H1 (cell line): Measurements from ENCODE around the gene CCDC107. TPM values are rescaled to one million over a fixed set of nuclear protein-coding genes. Genes with fewer than 3 reads are reported as not detected.
"Not testable (repeated sequence)": the region's sequence is repeated elsewhere in the genome, so short reads cannot be mapped to it uniquely, and the experiment has no call there.

Experiments used
- CTCF ChIA-PET: fragments of 300-600 bp; sonication (Branson Sonifier 250); formaldehyde crosslinking; loops from one replicate; lab custom pipeline; 2021; ENCODE audit not compliant: partially characterized antibody; lab: Charles Lee
- POLR2A ChIA-PET: fragments of 300-600 bp; sonication (Branson Sonifier 250); formaldehyde crosslinking; loops from one replicate; lab custom pipeline; 2021; ENCODE audit warnings: inconsistent platforms; ENCODE audit not compliant: partially characterized antibody; lab: Charles Lee
- DNase-seq, 2 experiments: peaks; one replicate each; pipeline versions ENCODE4 v3.0.0 to v3.0.0-alpha.2; 2010 to 2022; ENCODE audit warnings: low spot score in 2 of 2, low read depth in 1 of 2, mixed read lengths in 1 of 2
- FAIRE-seq: peaks from 2 replicates; lab custom pipeline; 2011; peaks lifted over from hg19 to GRCh38; lab: Jason Lieb, UNC
- H2AFZ ChIP-seq: 2 replicates; pipeline ENCODE4 v1.8.1; 2012; ENCODE audit warnings: low read length, inconsistent platforms
- H2AK5ac ChIP-seq: 2 replicates; pipeline ENCODE4 v1.6.1; 2013; ENCODE audit warnings: low read depth, low read length
- H2BK120ac ChIP-seq: replicated peaks from 2 replicates; pipeline ENCODE3; 2013; ENCODE audit warnings: low read depth, low read length, inconsistent platforms
- H2BK12ac ChIP-seq: 2 replicates; pipeline ENCODE4 v1.6.1; 2013; ENCODE audit warnings: low read depth, low read length
- H2BK15ac ChIP-seq: 2 replicates; pipeline ENCODE4 v1.6.1; 2013; ENCODE audit warnings: low read length
- H2BK20ac ChIP-seq: 2 replicates; pipeline ENCODE4 v1.6.1; 2013; ENCODE audit warnings: low read length
- H2BK5ac ChIP-seq: 2 replicates; pipeline ENCODE4 v1.6.1; 2013; ENCODE audit warnings: low read depth, low read length
- H3K14ac ChIP-seq: 2 replicates; pipeline ENCODE4 v1.6.1; 2013; ENCODE audit warnings: inconsistent platforms; ENCODE audit not compliant: insufficient read length
- H3K18ac ChIP-seq: 2 replicates; pipeline ENCODE4 v1.6.1; 2013; ENCODE audit warnings: low read length; ENCODE audit errors: extremely low read depth
- H3K23ac ChIP-seq: 2 replicates; pipeline ENCODE4 v1.6.1; 2013; ENCODE audit warnings: inconsistent platforms; ENCODE audit not compliant: insufficient read length
- H3K23me2 ChIP-seq: 2 replicates; pipeline ENCODE4 v1.6.1; 2013; ENCODE audit warnings: low read depth, low read length
- H3K27ac ChIP-seq: 2 replicates; pipeline ENCODE4 v1.6.1; 2011; ENCODE audit warnings: low read depth, low read length, inconsistent platforms
- H3K27me3 ChIP-seq, 4 experiments: replicated peaks in 1 of 4; 1 replicate in 1 of 4; 2 replicates in 3 of 4; pipeline versions ENCODE4 v1.6.1 to v1.8.1; 2011 to 2013; ENCODE audit warnings: low read length in 3 of 4, mild to moderate bottlenecking in 3 of 4, inconsistent platforms in 2 of 4, mixed read lengths in 2 of 4, moderate library complexity in 1 of 4; ENCODE audit not compliant: control insufficient read depth in 3 of 4, insufficient read depth in 3 of 4; ENCODE audit errors: extremely low read depth in 1 of 4
- H3K36me3 ChIP-seq, 4 experiments: 2 replicates each; pipeline versions ENCODE4 v1.6.1 to v1.8.1; 2011 to 2013; ENCODE audit warnings: mild to moderate bottlenecking in 4 of 4, low read length in 3 of 4, moderate library complexity in 2 of 4, control low read depth in 1 of 4, inconsistent platforms in 1 of 4; ENCODE audit not compliant: insufficient read depth in 4 of 4, control insufficient read depth in 2 of 4
- H3K4ac ChIP-seq: replicated peaks from 2 replicates; pipeline ENCODE3; 2013; ENCODE audit warnings: low read length, low read depth, mixed read lengths, inconsistent platforms; ENCODE audit not compliant: insufficient read length
- H3K4me1 ChIP-seq, 4 experiments: replicated peaks in 1 of 4; 1 replicate in 1 of 4; 2 replicates in 3 of 4; pipeline versions ENCODE4 v1.6.1 to v1.8.1; 2011 to 2013; ENCODE audit warnings: low read length in 3 of 4, inconsistent platforms in 2 of 4, mixed read lengths in 1 of 4; ENCODE audit not compliant: insufficient read depth in 4 of 4, control insufficient read depth in 3 of 4
- H3K4me2 ChIP-seq, 2 experiments: 2 replicates each; pipeline versions ENCODE4 v1.6.1 to v1.8.1; 2011 to 2013; ENCODE audit warnings: low read depth in 2 of 2, low read length in 2 of 2, control low read depth in 1 of 2, inconsistent platforms in 1 of 2, mild to moderate bottlenecking in 1 of 2; ENCODE audit not compliant: insufficient read depth in 1 of 2
- H3K4me3 ChIP-seq, 4 experiments: fragments of 200-600, 300-600 bp in 1 of 4; sonication (generic), shearing (Covaris generic), sonication (Bioruptor Twin) in 1 of 4; 2 replicates each; pipeline versions ENCODE4 v1.5.1 to v1.8.1; 2011 to 2016; ENCODE audit warnings: low read length in 4 of 4, low read depth in 3 of 4, control low read depth in 2 of 4, inconsistent platforms in 2 of 4, mild to moderate bottlenecking in 2 of 4, mixed read lengths in 1 of 4, moderate library complexity in 1 of 4; ENCODE audit not compliant: insufficient read depth in 2 of 4; ENCODE audit errors: extremely low read depth in 1 of 4
- H3K56ac ChIP-seq: replicated peaks from 2 replicates; pipeline ENCODE3; 2013; ENCODE audit warnings: low read depth, mild to moderate bottlenecking, mixed read lengths, low read length, inconsistent platforms; ENCODE audit not compliant: insufficient read length
- H3K79me1 ChIP-seq: 2 replicates; pipeline ENCODE4 v1.6.1; 2013; ENCODE audit warnings: low read depth, low read length, control low read depth
- H3K79me2 ChIP-seq, 2 experiments: 2 replicates each; pipeline versions ENCODE4 v1.6.1 to v1.8.1; 2012 to 2013; ENCODE audit warnings: low read length in 2 of 2, mild to moderate bottlenecking in 2 of 2, inconsistent platforms in 1 of 2; ENCODE audit not compliant: insufficient read depth in 2 of 2, control insufficient read depth in 1 of 2
- H3K9ac ChIP-seq, 4 experiments: replicated peaks in 1 of 4; 1 replicate in 1 of 4; 2 replicates in 3 of 4; pipeline versions ENCODE4 v1.6.1 to v1.8.1; 2011 to 2013; ENCODE audit warnings: low read depth in 3 of 4, low read length in 3 of 4, control low read depth in 2 of 4, mild to moderate bottlenecking in 2 of 4, moderate library complexity in 2 of 4, inconsistent platforms in 1 of 4; ENCODE audit errors: extremely low read depth in 1 of 4
- H3K9me3 ChIP-seq, 2 experiments: 2 replicates each; pipeline versions ENCODE4 v1.6.1 to v1.8.1; 2012 to 2013; ENCODE audit warnings: mild to moderate bottlenecking in 2 of 2, moderate library complexity in 2 of 2, control low read depth in 1 of 2, inconsistent platforms in 1 of 2, low read depth in 1 of 2, low read length in 1 of 2, mixed read lengths in 1 of 2; ENCODE audit not compliant: insufficient read depth in 2 of 2
- H4K20me1 ChIP-seq, 2 experiments: replicated peaks in 1 of 2; 2 replicates each; pipeline versions ENCODE3 to v1.8.1; 2011 to 2013; ENCODE audit warnings: inconsistent platforms in 2 of 2, low read length in 2 of 2, mild to moderate bottlenecking in 1 of 2; ENCODE audit not compliant: insufficient read depth in 2 of 2, control insufficient read depth in 1 of 2
- H4K5ac ChIP-seq: 2 replicates; pipeline ENCODE4 v1.6.1; 2013; ENCODE audit warnings: low read length, low read depth, mixed read lengths, inconsistent platforms; ENCODE audit not compliant: insufficient read length
- H4K8ac ChIP-seq: 2 replicates; pipeline ENCODE4 v1.8.0; 2013; ENCODE audit warnings: mild to moderate bottlenecking, moderate library complexity, low read length, inconsistent platforms; ENCODE audit not compliant: insufficient read depth; ENCODE audit errors: extremely low read depth
- H4K91ac ChIP-seq: replicated peaks from 2 replicates; pipeline ENCODE3; 2013; ENCODE audit warnings: low read length, mixed read lengths, inconsistent platforms; ENCODE audit not compliant: insufficient read length
- WGBS, 2 experiments: shearing (Covaris generic) in 1 of 2; methylation state at CpG; one replicate each; pipeline versions ENCODE4 v1.1.6 to v1.1.7; 2013 to 2015; ENCODE audit warnings: low lambda C conversion rate in 2 of 2, mixed read lengths in 2 of 2, inconsistent platforms in 1 of 2, low coverage in 1 of 2, missing lambda C conversion rate in 1 of 2; ENCODE audit not compliant: insufficient replicate concordance in 2 of 2, insufficient coverage in 1 of 2, insufficient read length in 1 of 2; ENCODE audit errors: extremely low coverage in 1 of 2, missing lambda C conversion rate in 1 of 2; 5-methylcytosine and 5-hydroxymethylcytosine counted together
- polyA plus RNA-seq, 7 experiments: library from polyadenylated mRNA; depleted of rRNA in 3 of 7; stranded (reverse) in 5 of 7; unstranded in 2 of 7; fragments of >200 nt in 5 of 7; fragments of 200-250 nt in 2 of 7; gene quantifications; 1 replicate in 5 of 7; 2 replicates in 1 of 7; 4 replicates in 1 of 7; pipeline versions ENCODE4 v1.2.1 to v1.2.3, GENCODE V29; 2011 to 2013; ENCODE audit warnings: missing spikeins in 2 of 7, mixed read lengths in 2 of 7
- total RNA-seq: library from RNA; stranded (reverse); fragmentation: NEBNext Ultra II Directional; extraction: Animal tissue kit (Norgen Biotek cat#: 25700); gene quantifications from 2 replicates; pipeline ENCODE4 v1.2.1, GENCODE V29; 2021

CCDC107 gene
- total and polyA plus RNA-seq, 2 of the 8 experiments (the other 6 are each of a cell fraction or from before 2014, with no cell fraction given), result 8.2 to 9.0 TPM

GRCh38 chr9:35636877-35637246 is 21.2 kb upstream of the CCDC107 start:
- H3K23ac ChIP-seq, H2BK20ac ChIP-seq, H2AFZ ChIP-seq, DNase-seq, H4K20me1 ChIP-seq, H4K5ac ChIP-seq, H3K4me2 ChIP-seq, H3K18ac ChIP-seq, FAIRE-seq, H3K23me2 ChIP-seq, H3K9ac ChIP-seq, H3K36me3 ChIP-seq, H3K9me3 ChIP-seq, H2BK5ac ChIP-seq, H4K8ac ChIP-seq, H3K56ac ChIP-seq, CTCF ChIA-PET, H4K91ac ChIP-seq, H2AK5ac ChIP-seq, H3K27ac ChIP-seq, H2BK120ac ChIP-seq, H3K79me1 ChIP-seq, H3K4me1 ChIP-seq, H3K79me2 ChIP-seq, H3K27me3 ChIP-seq, H3K14ac ChIP-seq, H3K4me3 ChIP-seq, POLR2A ChIA-PET, H2BK15ac ChIP-seq, H2BK12ac ChIP-seq, H3K4ac ChIP-seq: not testable (repeated sequence)
- WGBS, 2 experiments, result 91% methylated on average over 6 of the region's 6 CpGs; no CpG with 5 or more reads in 1 of the 2 experiments

DNA sequence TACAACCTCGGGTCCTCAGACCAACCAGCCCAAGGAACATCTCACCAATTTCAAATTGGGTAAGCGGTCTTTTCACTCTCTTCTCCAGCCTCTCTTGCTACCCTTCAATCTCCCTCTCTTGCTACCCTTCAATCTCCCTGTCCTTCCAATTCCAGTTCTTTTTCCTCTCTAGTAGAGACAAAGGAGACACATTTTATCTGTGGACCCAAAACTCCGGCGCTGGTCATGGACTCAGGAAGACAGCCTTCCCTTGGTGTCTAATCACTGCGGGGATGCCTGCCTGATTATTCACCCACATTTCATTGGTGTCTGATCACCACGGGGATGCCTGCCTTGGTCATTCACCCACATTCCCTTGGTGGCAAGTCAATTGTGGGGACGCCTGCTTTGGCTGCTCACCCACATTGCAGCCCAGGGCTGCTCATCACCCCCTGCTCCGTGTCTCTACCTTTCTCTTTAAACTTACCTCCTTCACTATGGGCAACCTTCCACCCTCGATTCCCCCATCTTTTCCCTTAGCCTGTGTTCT is 20.6 kb upstream of the CCDC107 start:
- H3K56ac ChIP-seq, H3K14ac ChIP-seq, H3K27ac ChIP-seq, H4K8ac ChIP-seq, H2AK5ac ChIP-seq, H2BK5ac ChIP-seq, H3K23ac ChIP-seq, H3K27me3 ChIP-seq, H3K79me1 ChIP-seq, CTCF ChIA-PET, H3K9ac ChIP-seq, H3K9me3 ChIP-seq, H2BK120ac ChIP-seq, H3K4ac ChIP-seq, H3K23me2 ChIP-seq, H2BK12ac ChIP-seq, FAIRE-seq, H2AFZ ChIP-seq, POLR2A ChIA-PET, H3K4me3 ChIP-seq, H3K4me1 ChIP-seq, H4K5ac ChIP-seq, DNase-seq, H4K91ac ChIP-seq, H3K36me3 ChIP-seq, H2BK20ac ChIP-seq, H3K79me2 ChIP-seq, H2BK15ac ChIP-seq, H3K18ac ChIP-seq, H4K20me1 ChIP-seq, H3K4me2 ChIP-seq: not testable (repeated sequence)
- 92% methylated on average over 9 of the region's 9 CpGs; no CpG with 5 or more reads in 1 of the 2 experiments for WGBS, 2 experiments
